OCI-LY1 (cell line): ENCODE measurements around the gene PARL.

Experiments used
- EZH2 ChIP-seq: fragments of 200-600 bp; sonication (generic), shearing (Covaris generic); IDR thresholded peaks from 2 replicates; pipeline ENCODE4 v1.8.0; 2017; ENCODE audit warnings: borderline replicate concordance, mixed run types, mild to moderate bottlenecking, antibody characterized with exemption, low read length, moderate library complexity, mixed read lengths
- TF ChIP-seq, protein P1 (sequence below): fragments of 200-600 bp; sonication (generic), shearing (Covaris generic); IDR thresholded peaks from 2 replicates; pipeline ENCODE4 v1.5.1; 2017; ENCODE audit warnings: mild to moderate bottlenecking, antibody characterized with exemption, low read length, moderate library complexity, mixed read lengths

DNA sequence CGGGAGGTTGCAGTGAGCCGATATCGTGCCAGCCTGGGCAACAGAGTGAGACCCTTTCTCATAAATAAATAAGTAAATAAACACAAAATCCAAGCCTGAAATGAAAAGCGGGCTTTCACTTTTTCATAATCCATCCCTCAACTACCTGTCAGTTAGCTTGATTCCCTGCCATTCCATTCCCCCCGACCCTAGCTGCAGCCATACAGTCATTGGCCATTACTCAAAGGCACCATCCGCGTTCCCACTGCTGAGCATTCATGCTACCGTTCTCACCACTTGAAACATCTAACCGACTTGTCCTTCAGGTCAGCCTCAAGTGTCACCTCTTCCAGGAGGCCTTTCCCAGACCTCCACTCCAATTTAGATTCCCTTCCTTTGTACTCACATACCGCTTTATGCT, 1.1 kb upstream of the PARL start:
- TF ChIP-seq, protein P1, sequence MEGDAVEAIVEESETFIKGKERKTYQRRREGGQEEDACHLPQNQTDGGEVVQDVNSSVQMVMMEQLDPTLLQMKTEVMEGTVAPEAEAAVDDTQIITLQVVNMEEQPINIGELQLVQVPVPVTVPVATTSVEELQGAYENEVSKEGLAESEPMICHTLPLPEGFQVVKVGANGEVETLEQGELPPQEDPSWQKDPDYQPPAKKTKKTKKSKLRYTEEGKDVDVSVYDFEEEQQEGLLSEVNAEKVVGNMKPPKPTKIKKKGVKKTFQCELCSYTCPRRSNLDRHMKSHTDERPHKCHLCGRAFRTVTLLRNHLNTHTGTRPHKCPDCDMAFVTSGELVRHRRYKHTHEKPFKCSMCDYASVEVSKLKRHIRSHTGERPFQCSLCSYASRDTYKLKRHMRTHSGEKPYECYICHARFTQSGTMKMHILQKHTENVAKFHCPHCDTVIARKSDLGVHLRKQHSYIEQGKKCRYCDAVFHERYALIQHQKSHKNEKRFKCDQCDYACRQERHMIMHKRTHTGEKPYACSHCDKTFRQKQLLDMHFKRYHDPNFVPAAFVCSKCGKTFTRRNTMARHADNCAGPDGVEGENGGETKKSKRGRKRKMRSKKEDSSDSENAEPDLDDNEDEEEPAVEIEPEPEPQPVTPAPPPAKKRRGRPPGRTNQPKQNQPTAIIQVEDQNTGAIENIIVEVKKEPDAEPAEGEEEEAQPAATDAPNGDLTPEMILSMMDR = no peak
- TF ChIP-seq EZH2 = no peak
